Putamen (tissue), 1 donor: ENCODE data around the gene ACTL6A.

Source experiments
- DNase-seq: peaks from one replicate; pipeline ENCODE4 v3.0.0-alpha.2; 2016; ENCODE audit warnings: low spot score

ACTL6A gene

GRCh38 chr3:179591313-179591712, 28.6 kb downstream of the ACTL6A start:
- no peak for DNase-seq

DNA sequence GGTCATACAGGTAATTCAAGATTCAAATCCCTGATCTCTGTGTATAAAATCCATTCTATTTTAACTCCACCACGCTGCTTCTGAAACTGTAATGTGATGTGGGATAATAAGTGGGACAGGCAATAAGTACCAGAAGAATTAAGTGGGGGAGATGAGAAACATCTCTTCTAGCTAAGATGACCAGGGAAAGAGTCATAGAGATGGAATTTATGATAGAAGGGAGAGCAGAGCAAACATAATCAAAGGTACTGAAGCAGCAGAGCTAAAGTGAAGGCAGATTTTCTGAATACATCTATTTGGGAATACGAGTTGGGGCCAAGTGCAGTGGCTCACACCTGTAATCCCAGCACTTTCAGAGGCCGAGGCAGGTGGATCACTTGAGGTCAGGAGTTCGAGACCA, 36.8 kb downstream of the ACTL6A start:
- no peak for DNase-seq

GRCh38 chr3:179603321-179603720, 40.6 kb downstream of the ACTL6A start:
- no peak for DNase-seq

DNA sequence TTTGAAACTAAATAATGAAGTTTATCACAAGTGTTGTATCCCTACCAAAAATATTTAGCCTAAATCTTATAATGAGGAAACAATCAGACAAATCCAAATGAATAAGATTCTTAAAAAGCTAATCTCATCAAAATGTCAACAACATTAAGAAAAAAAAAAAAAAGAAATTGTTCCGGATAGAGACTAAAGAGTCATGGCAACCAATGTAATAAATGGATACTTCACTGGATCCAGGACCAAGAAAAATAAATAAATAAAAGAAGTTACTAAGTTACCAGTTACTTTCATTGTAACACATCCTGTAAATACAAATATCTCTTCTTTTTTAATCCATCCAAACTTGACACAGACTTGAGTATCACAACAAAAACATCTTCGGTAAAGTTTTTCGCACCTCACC, 41.1 kb downstream of the ACTL6A start:
- no peak for DNase-seq

DNA sequence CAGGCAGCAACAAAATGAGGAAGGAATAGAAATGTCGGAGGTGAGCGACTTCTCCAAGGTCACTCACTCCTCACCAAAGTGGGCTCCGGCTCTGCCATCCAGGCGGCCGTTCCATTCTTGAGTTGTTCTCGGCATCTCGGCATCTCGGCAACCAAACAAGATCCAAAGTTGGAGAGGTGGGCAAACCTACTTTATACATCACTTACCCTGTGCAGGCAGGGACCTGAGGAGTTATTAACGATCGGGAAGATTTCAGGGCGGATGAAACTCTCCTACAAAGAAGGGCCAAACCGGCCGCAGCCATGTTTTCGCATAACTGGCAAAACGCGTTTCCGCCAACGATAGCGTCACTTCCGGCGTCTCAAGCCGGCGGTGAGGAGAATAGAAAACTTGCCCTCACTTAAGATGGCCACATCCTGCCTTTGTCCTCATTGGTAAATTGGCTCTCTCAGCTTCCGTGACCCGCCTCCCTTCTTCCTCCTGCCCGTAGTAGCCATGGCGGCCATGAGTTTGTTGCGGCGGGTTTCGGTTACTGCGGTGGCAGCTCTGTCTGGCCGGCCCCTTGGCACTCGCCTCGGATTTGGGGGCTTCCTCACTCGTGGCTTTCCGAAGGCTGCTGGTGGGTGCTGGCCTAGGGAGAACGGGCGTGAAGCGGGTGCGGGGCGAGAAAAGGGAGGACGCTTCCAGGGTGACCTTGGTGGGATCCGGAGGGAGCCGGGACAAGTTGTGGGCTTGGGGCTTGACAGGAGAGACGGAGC, 41.8 kb downstream of the ACTL6A start, which contains the start of the genes MRPL47 and NDUFB5:
Gene MRPL47, minus strand, starts transcription at position 318 of the 758 bp plus-strand sequence. Its CDS starts 14 bp downstream, at position 304.
Gene NDUFB5, plus strand, starts transcription at position 474 of the 758 bp plus-strand sequence. Its CDS starts 22 bp downstream, at position 496.
- peak; percentile 98 for DNase-seq

- no peak for DNase-seq
Observed at GRCh38 chr3:179606534-179607085, 43.9 kb downstream of the ACTL6A start.

DNA sequence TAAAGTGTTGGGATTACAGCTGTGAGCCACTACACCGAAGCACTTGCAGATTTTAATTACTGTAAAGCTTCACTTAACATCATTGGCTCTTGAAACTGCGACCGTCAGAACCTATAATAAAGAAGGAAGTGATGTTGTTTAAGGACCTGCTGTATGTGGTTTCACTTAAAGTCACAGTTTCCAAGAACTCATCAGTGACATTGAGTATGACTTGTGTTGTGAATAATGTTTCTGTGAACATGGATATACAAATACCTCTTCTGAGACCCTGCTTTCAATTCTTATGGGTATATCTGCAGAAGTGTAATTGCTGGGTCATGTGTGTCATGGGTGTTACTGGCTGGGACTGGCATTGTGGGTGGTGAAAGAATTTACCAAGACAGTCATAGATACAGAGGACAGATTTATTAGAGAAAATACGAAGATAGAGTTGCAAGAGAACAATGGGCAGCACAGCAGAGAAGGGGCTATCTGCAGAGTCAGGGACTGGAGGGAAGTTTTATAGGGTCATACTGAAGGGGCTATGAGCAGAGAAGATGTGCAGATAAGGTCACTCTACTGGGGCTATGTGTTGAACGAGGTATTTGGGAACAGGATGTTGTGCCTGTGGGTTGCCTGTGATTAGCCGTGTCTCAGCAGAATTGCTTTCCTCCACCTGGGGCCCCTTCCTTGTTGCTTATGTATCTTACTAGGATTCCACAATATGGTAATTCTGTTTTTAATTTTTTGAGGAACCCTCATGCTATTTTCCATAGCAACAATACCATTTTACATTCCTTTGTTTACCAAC, 46.4 kb downstream of the ACTL6A start:
- DNase-seq, result no peak

DNA sequence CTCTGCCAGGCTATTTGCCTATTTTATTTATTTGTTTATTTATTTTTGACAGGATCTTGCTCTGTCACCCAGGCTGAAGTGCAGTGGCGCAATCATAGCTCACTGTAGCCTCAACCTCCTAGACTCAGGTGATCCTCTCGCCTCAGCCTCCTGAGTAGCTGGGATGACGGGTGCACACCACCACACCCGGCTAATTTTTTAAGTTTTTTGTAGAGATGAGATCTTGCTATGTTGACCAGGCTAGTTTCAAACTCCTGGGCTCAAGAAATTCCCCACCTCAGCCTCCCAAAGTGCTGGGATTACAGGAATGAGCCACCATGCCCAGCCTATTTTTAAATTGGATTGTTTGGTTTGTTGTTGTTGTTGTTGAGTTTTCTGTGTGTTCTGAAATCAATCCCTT, 47.3 kb downstream of the ACTL6A start:
- no peak for DNase-seq

DNA sequence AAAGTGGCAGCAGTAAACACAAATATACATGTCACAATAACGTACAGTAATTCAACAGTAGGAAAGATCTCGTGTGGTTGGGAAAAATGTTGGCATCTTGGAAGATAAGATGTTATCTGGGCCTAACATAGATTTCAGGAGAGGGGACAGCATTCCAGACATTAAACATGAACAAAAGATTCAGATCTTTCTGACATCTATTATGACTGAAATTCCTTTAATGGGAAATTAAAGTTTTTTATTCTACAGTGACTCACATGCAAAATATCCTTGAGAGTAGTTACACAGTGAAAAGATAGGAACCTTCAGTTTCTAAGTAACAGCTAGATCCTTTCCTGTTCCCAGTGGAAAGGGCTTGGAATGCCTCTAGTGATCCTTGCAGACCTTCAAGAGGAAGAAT, 51.1 kb downstream of the ACTL6A start:
- no peak for DNase-seq

- DNase-seq, result no peak
Observed at GRCh38 chr3:179615458-179616173, 52.9 kb downstream of the ACTL6A start.

DNA sequence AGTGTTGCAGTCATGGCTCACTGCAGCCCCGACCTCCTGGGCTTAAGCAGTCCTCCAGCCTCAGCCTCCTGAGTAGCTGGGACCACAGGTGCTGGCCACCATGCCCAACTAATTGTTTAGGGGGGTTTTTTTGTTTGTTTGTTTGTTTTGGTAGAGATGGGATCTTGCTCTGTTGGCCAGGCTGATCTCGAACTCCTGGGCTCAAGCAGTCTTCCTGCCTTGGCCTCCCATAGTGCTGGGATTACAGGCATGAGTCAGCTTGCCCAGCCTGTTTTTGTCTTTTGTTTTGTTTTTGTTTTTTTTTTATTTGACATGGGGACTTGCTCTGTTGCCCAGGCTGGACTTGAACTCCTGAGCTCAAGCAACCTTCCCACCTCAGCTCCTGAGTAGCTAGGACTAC, 59.3 kb downstream of the ACTL6A start:
- no peak for DNase-seq

DNA sequence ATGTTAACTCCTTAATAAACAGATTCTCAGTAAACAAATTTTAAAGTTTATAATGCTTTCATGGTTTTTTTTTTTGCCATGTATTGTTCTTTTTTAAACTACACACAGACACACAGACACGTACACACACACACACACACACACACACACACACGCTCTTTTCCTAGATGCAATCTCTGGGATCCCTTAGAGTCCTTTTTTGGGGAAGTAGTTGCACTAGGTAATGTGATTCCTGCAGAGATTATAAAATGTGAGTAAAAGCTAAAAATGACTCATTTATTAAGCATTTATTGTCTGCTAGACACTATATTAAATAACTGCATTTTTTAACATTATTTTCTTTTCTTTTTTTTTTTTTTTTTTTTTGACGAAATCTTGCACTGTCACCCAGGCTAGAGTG, 61.7 kb downstream of the ACTL6A start:
- DNase-seq, result no peak

GRCh38 chr3:179630753-179631451, 68.2 kb downstream of the ACTL6A start:
- no peak for DNase-seq
